SW480 (cell line): ENCODE measurements around the gene APOBEC2.

Source experiments
- DNase-seq: peaks from one replicate; pipeline ENCODE4 v3.0.0-alpha.2; 2016; ENCODE audit warnings: low spot score

APOBEC2 gene

GRCh38 chr6:41061196-41061726 is 8.3 kb downstream of the APOBEC2 start:
- DNase-seq, result no peak

- no peak for DNase-seq
Observed at GRCh38 chr6:41062056-41062455, 9.1 kb downstream of the APOBEC2 start.

- no peak for DNase-seq
Observed at GRCh38 chr6:41063884-41064285, 10.9 kb downstream of the APOBEC2 start.

- no peak for DNase-seq
Observed at GRCh38 chr6:41064841-41065240, 11.8 kb downstream of the APOBEC2 start.

GRCh38 chr6:41065550-41066026 is 12.6 kb downstream of the APOBEC2 start:
- DNase-seq, result no peak

- peak; percentile 58 for DNase-seq
Observed at GRCh38 chr6:41066867-41067304, 13.9 kb downstream of the APOBEC2 start.

- DNase-seq, result no peak
Observed at GRCh38 chr6:41071501-41071922, 18.5 kb downstream of the APOBEC2 start.

GRCh38 chr6:41071923-41072835 is 19.2 kb downstream of the APOBEC2 start, which contains the start of gene OARD1:
Gene OARD1, minus strand, starts transcription at chr6:41072356. Its CDS starts 722 bp downstream, at chr6:41071634.
- DNase-seq, result peak; percentile 96

- DNase-seq, result peak; percentile 96
Observed at GRCh38 chr6:41072836-41073202, 19.8 kb downstream of the APOBEC2 start, which contains the start of gene NFYA. Gene NFYA, plus strand, starts transcription at chr6:41072974. Its CDS starts 6,116 bp downstream, at chr6:41079090.

GRCh38 chr6:41073203-41073967 is 20.4 kb downstream of the APOBEC2 start:
- DNase-seq, result peak; percentile 75

GRCh38 chr6:41073968-41074691 is 21.1 kb downstream of the APOBEC2 start:
- peak; percentile 33 for DNase-seq

GRCh38 chr6:41074692-41075436 is 21.9 kb downstream of the APOBEC2 start:
- peak; percentile 4 for DNase-seq

GRCh38 chr6:41075651-41076626 is 22.9 kb downstream of the APOBEC2 start:
- no peak for DNase-seq

GRCh38 chr6:41077536-41077935 is 24.5 kb downstream of the APOBEC2 start:
- no peak for DNase-seq

- no peak for DNase-seq
Observed at GRCh38 chr6:41078101-41078500, 25.1 kb downstream of the APOBEC2 start.

- no peak for DNase-seq
Observed at GRCh38 chr6:41079080-41079479, 26.1 kb downstream of the APOBEC2 start.

GRCh38 chr6:41080621-41081020 is 27.6 kb downstream of the APOBEC2 start:
- no peak for DNase-seq

GRCh38 chr6:41083072-41083471 is 30.1 kb downstream of the APOBEC2 start:
- no peak for DNase-seq

GRCh38 chr6:41085182-41085581 is 32.2 kb downstream of the APOBEC2 start:
- DNase-seq, result no peak

- DNase-seq, result no peak
Observed at GRCh38 chr6:41088451-41088850, 35.4 kb downstream of the APOBEC2 start.
